HEK293T (cell line): ENCODE results near the gene SLC5A7.

Experiments
- CTBP1 ChIP-seq: fragments of 450-650 bp; IDR thresholded peaks from 2 replicates; pipeline ENCODE4 v1.6.1; 2016; ENCODE audit warnings: borderline replicate concordance
- LEF1 ChIP-seq: fragments of 450-650 bp; IDR thresholded peaks from 2 replicates; pipeline ENCODE4 v1.6.1; 2017; ENCODE audit warnings: mild to moderate bottlenecking, borderline replicate concordance
- SUZ12 ChIP-seq: fragments of 450-650 bp; IDR thresholded peaks from 2 replicates; pipeline ENCODE4 v1.6.1; 2016; ENCODE audit warnings: mild to moderate bottlenecking

DNA sequence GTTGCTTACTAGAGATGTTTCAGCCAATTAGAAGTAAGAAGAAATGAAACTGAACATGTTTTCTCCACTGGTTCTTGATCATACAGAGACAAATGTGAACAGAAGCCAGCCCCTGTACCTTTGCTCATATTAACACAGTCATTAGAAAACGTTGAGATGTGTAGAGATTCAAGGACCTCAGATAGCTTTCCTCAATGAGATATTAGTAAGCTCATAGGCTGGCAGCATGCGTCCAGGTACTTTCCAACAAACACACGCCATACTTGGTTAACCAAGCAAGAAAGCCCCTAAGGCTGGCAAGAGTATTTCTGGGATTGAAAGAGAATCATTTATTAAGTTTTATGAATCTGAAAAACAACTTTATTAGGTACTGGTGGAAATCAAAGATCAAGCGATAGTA is 37.5 kb downstream of the SLC5A7 start:
- TF ChIP-seq LEF1 (no peak), SUZ12 (no peak), CTBP1 (no peak)
